Peyer's patch (tissue), 4 donors: ENCODE measurements around the gene JAK1.

Experiments
- CTCF ChIP-seq, 6 experiments: fragments of 450-650 bp in 4 of 6; fragments of 200-600 bp in 2 of 6; sonication (generic) in 1 of 6; IDR thresholded peaks; one replicate each; pipeline ENCODE4 v1.5.1; 2017 to 2019; ENCODE audit warnings: antibody characterized with exemption in 6 of 6, mild to moderate bottlenecking in 3 of 6, moderate library complexity in 1 of 6
- POLR2A ChIP-seq, 2 donors: fragments of 450-650 bp; IDR thresholded peaks; one replicate each; pipeline ENCODE4 v1.5.1; 2017; ENCODE audit warnings: antibody characterized with exemption in 2 of 2, mild to moderate bottlenecking in 2 of 2, moderate library complexity in 2 of 2

DNA sequence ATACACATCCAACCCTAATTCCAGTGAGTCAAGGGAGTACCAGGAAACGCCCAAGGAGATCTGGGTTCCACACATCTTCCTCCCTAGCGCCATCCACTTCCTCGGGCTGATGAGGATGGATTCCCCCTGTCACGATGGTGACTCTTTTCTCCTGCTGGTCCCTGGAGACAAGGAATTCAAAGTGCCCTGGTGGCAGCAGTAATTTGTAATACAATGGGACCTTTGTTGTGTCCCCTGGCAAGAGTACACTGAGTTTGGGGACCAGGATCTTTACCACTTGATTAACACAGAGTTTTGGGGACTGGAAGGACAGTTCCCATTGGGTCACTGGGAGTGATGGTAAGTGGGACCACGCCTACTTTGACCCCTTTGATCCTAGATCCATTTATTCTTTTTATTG, 9.4 kb upstream of the JAK1 start:
- TF ChIP-seq CTCF (IDR thresholded peaks at IDR 0.05) (no peak), POLR2A (IDR thresholded peaks at IDR 0.05) (no peak)
